Measurements from ENCODE around the gene UBTF.

The UBTF gene, protein sequence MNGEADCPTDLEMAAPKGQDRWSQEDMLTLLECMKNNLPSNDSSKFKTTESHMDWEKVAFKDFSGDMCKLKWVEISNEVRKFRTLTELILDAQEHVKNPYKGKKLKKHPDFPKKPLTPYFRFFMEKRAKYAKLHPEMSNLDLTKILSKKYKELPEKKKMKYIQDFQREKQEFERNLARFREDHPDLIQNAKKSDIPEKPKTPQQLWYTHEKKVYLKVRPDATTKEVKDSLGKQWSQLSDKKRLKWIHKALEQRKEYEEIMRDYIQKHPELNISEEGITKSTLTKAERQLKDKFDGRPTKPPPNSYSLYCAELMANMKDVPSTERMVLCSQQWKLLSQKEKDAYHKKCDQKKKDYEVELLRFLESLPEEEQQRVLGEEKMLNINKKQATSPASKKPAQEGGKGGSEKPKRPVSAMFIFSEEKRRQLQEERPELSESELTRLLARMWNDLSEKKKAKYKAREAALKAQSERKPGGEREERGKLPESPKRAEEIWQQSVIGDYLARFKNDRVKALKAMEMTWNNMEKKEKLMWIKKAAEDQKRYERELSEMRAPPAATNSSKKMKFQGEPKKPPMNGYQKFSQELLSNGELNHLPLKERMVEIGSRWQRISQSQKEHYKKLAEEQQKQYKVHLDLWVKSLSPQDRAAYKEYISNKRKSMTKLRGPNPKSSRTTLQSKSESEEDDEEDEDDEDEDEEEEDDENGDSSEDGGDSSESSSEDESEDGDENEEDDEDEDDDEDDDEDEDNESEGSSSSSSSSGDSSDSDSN

DNA sequence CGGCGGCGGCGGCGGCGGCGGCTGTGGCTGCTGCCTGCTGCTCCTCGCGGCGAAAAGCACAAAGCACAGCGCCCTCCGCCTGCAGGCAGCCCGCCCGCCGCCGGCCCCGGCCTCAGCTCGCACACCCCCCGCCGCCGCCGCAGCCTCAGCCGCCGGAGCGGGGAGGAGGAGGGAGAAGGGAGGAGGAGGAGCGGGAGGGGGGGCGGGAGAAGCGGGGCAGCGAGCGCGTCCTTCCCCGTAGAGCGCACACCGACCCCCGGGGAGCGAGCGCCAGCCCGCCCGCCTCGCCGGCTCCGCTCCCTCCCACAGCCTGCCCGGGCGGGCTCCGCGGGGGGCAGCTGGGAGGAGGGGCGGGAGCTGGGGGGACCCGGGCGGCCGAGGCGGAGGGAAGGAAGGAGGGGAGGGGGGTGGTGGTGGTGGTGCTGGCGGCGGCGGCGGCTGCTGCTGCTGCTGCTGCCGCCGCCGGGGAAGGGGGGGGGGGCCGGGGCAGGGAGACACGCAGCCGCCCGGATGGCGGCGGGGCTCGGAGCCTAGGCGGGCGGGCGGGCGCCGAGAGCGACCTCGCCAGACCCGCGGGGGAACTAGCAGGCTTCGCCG lies at the start of gene UBTF:
TSS of gene UBTF (minus strand) at position 60 of the 597 bp plus-strand sequence. CDS start 1,446 bp downstream, outside the sequence.
- no peak for DNase-seq

DNA sequence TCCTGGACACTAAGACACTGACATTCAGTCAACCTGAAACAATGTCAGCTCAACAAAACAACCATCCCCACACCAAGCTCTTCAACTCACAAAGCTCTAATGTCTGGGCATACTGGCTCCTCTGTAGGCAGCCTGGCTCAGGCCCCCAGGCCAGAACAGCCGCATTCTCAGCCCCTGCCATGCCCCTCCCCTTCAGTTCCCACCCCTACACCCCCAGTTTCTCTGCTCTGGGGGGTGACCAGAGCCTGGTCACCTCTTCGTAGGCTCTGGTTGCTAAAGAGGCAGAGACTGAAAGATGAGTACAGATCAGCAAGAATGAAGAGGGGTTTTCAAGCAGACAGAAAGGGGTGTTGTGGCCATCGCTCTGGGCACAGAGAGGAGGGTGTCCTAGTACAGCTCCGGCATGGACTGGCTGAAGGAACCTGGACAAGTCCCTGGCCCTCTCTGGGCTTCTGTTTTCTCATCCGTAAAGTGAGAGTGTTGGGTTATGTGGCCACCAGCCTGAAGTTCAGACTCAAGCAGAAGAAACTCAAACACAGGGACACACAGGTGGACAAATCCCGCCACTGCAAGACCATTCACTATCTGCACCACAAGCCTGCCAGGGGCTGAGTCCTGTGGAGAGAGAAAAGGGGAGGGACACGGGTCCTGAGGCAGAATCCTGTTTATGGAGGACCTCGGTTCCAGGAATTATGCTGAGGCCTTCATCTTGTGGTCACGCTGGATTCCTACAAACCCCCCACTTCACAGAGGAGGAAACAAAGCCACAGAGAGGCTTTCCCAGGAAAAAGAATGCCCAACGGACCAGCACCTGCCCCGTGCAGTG lies 49.4 kb upstream of the UBTF start:
- no peak for DNase-seq

DNA sequence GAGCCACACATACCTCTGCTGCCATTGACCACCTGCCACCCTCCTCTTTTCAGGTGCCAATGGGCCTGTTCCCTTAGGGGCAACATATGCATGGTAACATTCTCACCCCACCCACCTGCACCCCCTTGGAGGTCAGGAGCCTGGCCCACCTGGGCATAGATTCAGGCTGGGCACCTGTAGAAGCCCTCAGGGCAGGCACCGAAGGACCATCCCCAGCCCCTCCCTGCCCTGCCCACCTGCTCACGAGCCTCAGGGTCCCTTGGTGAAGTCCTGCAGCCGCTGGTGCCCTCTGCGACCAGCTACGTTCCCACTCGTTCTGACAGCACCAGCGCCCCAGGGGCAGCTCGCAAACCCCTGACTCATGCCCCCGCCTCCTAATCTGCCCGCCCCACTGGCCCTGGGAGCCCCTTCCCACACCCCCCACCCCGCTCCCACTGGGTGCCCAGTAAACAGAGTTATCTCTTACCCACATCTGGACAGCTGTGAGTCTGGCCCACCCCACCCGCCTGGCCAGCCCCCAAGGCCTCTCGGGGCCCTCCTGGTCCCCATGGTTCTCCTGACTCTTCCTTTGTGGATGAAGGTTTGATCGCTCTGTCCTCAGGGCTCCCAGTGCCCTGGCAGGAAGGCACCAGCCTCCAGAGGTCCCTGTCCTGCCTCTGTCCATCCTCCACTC lies 48.5 kb upstream of the UBTF start, which contains the start of gene SLC4A1:
TSS of gene SLC4A1 (minus strand) at position 318 of the 673 bp plus-strand sequence. CDS start 5,269 bp downstream, outside the sequence.
- no peak for DNase-seq

DNA sequence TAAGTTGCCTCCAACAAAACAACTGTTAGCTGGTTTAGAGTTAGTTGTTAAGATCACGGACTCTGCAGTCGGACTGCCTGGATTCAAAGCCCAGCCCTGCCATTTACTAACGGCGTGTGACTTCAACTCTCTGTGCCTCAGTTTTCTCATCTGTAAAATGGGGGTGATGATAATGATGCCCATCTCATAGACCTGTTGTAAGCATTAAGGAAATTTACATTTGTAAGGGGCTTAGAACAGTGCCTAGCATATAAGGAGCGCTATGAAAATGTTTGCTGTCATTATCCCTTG lies 47.6 kb upstream of the UBTF start:
- no peak for DNase-seq

DNA sequence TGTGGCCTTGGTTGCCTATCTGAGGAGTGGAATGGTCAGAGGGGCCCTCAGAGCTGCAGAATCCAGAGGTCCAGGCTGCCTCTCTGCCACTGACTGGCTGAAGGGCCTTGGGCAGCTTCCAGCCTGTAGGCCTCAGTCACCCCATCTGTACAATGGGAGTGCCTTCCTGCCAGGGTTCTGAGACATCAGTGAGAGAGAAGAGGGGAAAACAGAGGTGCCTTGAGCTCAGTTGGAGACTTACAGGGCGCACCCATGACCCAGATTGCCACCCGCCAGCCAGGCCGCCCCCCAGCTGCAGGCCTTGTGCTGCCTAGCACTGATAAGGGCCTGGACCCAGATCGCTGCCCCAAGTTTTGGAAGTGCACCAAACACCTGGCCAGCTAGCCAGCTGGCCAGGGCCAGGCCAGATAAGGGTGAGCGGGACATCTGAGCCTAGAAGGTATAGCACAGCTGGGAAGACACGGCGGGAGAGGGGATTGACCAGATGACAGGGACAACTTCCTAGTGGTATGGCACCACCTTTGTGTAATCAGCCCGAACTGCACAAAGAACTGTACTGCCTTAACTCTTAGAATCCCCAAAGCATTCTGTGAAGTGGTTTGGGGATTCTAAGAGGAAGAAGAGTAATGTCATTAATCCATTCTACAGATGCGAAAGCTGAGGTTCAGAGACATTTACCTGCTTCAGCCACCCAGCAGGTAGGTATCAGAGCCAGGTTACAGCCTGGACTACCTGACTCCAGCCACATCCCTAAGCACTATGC lies 47.1 kb upstream of the UBTF start:
- DNase-seq = no peak

DNA sequence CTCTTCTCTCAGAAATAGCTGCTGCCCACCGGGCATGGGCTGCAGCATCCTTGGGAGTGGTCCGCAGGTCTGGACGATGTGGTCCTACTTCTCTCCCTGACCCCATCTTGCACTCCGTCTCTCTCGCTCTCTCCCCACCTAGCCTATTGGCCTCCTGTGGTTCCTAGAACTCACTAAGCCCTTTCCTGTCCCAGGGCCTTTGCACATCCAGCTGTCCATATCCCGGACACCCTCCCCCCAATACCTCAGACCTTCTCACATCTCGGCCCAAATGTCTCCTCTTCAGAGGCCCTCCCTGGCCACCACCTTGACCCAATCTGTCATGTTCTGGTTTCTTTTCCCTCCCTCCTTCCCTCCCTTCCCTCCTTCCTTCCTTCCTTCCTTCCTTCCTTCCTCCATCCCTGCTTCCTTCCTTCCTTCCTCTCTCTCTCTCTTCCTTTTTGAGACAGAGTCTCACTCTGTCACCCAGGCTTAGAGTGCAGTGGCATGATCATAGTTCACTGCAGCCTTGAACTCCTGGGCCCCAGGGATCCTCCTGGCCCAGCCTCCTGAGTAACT lies 43.9 kb upstream of the UBTF start:
- DNase-seq = no peak

DNA sequence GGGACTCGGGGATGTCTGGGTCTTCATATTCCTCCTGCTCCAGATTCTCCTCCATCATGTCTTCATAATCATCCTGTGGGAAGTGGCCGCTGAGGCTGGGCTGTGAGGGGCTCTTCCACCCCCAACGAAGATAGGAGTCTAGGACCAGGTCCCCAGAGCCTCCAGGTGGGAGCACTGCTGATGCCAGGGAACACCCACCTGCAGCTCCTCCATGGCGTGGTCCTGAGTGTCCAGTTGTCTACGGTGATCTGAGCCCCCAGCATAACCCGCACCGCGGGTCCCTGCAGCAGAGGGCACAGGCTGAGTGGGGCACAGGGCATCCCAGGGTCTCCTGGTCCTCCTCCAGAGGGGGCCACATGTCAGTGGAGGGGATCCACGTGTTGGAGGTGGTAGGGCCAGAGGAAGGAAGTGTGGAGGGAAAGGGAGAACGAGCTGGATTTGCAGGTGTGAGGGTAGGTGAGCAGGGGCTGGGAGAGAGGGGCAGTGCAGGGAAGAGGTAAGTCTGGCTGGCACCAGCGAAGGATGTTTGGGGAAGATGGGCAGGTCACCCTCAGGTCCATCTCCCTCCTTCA lies 43.3 kb upstream of the UBTF start:
- DNase-seq = no peak

DNA sequence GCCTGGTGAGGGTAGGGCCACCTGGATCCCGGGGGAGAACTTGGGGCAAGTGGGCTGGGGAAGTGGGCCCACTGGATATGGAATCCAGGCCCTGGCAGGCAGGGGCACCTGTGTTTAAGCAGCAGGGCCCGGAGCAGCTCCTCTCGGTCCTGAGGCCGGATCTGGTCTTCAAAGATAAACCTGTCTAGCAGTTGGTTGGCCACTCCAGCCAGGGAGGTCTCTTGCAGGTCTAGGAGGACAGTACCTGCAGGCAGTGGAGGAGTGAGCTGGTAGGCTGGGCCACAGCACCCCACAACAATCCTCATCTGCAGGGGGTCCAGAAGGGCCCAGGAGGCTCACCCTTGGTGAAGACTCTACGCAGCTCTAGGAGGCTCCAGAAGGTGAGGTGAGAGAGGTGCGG lies 40.8 kb upstream of the UBTF start:
- DNase-seq = no peak

DNA sequence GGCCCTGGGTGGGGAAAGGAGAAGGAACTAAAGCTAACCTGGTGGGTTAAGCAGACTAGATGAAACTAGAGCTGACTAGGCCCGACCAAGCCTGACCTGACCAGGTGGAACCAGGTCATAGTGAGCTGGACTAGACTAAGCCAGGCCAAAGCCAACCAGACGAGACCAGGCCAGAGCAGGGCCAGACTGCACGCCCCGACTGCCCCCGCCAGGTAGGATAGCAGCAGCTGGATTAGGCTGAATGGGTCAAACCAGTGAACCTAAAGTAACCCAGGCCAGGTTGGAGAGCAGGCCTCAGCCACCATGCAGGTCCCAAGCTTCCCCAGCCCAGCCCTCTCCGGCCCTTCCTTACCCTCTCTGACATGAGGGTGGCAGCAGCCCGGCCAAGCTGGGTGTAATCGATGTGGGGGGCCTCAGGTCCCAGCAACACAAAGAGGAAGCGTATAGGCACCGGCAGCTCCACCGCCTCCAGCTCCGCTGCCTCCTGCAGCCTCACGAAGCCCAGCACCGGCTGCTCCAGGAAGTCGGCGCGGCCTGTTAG lies 39.4 kb upstream of the UBTF start:
- DNase-seq = no peak

DNA sequence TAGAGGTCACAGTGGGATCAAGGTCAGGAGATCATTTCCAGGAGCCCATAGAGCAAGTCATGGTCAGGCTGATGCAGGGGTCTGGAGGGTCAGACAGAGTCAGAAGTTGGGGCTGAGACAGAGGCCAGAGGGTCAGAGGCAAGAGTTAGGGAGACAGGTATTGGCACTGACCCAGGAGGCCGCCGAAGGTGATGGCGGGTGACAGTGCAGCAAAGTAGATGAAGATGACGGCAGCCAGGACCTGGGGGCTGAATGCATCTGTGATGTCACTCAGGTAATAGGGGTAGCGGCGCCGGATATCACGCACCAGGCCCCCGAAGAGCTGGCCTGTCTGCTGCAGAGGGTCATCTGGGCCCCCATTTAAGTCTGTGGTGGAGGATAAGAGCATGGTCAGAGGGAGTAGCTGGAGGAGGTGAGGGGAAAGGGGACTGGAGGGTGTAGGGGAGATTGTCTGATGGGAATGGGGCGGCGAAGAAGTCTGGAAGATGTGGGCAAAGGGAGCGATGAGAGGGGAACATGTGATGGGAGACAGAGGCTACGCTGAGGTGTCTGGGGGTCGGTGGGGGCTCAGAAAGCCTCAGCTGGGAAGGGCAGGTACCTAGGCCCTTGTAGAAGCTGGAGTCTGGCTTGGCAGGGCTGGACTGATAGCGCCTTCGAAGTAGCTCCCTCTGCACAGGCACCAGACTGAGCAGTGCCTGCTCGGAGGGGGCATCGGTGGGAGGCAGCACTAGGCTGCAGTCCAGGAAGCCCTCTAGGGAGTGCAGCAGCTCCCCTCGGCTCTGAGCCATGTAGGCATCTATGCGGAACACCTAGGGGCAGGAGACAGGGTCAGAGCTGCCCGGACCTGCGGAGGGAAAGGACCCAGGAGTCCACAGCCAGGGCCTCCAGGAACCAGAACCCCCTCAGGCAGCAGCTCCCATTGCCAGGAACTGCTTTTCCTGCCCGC lies 38.6 kb upstream of the UBTF start:
- DNase-seq = no peak

DNA sequence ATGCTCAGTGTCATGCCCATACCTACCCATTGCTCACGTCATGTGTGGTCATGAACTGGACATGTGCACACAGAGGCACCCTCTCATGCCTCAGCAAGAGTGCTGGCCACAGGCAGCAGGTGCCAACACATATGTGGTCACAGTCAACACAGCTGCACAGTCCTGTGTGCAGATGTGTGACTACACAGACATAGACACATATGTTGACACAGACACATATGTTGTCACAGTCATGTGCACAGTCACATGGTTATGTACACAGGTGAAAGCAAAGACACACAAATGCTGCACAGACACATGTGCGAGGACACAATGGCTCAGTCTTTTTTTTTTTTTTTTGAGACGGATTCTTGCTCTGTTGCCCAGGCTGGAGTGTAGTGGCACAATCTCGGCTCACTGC lies 37.2 kb upstream of the UBTF start:
- DNase-seq = no peak

DNA sequence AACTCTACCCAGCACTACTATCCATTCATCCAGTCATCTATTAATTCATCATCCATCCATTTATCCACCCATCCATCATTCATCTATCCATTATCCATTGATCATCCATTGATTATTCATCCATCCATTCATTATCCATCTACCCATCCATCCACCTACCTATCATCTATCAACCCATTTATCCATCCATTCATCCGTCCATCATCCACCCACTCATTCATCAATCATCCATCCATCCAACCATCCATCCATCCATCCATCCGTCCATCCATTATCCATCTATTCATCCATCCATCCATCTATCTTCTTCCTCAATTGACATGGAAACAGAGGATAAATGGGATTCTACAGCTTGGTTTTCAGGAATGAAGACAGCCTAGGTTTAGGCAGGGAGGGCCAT lies 36.4 kb upstream of the UBTF start:
- DNase-seq = no peak

DNA sequence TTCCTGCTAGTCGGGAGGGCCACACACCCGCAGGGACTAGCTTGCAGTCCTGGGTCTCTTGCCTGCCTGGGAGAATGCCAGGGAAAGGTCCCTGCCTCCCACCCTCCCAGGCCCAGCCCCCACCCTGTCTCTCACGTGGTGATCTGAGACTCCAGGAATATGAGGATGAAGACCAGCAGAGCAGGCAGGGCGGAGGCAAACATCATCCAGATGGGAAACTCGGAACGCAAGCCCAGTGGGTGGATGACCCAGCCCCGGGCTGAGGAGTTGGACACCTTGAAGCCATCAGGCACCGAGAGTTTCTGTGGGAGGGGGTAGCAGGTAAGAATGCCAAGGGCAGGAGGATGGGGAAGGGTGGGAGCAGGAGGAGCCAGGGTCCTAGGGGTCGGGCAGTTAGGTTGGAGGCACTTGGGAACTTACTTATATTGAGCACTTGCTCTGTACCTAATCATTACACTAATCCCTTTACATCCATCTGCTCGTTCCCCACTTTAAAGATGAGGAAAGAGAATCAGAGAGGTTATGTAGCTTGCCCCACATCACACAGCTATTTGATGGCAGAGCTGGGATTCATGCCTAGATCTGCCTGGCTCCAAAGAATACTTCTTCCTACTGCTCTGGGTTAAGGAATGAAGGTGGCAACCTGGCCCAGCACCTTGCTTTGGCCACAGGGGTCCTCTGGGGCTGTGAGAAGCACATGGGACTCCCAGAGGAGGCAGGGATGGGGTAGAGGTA lies 35.1 kb upstream of the UBTF start:
- DNase-seq = no peak

DNA sequence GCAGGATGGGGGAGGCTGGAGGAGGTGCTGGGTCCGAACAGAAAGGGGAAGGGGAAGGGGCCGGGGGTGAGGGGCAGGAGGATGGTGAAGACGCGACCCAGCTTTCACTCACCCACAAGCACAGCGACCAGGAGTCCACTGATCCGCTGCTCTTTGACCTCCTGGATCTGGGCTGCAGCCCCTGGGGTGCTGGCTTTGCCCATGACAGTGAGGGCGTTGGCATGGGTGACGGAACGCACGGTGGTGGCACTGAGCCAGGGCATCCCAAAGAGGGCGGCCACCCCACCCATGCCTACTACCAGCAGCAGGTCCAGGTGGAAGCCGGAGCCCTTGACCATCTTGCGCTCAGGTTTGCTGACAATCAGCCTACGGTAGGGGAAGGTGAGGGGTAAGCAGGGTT lies 33.5 kb upstream of the UBTF start:
- no peak for DNase-seq

DNA sequence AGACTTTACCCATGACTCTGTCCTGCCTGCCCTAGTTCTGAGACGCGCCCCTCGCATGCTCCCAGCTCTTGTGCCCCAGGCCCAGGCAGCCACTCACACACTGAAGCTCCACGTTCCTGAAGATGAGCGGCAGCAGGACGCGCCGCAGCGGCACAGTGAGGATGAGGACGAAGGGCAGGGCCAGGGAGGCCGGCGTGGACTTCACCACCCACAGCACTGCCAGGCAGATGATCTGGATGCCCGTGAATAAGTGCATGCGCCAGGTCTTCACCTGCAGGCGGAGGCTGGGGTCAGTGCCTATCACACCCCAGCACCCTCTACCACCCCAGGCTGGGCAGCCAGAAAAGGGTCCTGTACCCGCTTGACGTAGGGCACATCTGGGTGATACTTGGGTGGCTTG lies 31.6 kb upstream of the UBTF start:
- DNase-seq = no peak

DNA sequence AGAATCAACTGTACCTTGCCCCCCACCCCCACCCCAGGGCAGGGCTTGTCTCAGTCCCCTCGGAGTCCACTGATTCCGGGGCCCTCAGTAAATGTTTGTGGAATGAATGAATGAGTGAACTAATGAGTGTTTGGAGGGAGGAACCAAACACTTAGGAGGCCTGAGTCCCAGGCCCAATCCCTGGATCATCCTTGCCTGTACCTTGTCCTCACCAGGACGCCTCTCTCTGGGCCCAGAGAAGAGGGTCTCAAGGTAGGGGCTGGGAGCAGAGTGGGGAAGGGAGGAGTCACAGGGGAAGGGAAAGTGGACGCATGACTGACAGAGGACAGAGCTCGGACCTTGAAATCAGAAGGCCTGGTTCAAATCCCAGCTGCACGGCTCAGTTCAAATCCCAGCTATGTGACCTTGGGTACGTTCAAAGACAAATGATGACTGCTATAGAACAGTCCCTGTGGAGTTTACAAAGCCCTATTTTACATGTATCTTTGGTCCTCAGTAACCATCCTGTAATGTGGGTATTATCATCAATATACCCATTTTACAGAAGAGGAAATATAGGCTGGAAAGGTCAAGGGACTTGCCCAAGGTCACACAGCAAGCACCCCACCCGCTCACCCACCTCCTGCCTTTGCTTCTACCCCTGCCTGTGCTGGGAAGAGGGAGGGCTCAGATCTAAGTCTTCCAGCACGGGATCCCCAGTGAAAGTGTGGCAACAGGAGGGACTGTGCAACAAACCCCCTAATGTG lies 30.2 kb upstream of the UBTF start:
- DNase-seq = no peak

DNA sequence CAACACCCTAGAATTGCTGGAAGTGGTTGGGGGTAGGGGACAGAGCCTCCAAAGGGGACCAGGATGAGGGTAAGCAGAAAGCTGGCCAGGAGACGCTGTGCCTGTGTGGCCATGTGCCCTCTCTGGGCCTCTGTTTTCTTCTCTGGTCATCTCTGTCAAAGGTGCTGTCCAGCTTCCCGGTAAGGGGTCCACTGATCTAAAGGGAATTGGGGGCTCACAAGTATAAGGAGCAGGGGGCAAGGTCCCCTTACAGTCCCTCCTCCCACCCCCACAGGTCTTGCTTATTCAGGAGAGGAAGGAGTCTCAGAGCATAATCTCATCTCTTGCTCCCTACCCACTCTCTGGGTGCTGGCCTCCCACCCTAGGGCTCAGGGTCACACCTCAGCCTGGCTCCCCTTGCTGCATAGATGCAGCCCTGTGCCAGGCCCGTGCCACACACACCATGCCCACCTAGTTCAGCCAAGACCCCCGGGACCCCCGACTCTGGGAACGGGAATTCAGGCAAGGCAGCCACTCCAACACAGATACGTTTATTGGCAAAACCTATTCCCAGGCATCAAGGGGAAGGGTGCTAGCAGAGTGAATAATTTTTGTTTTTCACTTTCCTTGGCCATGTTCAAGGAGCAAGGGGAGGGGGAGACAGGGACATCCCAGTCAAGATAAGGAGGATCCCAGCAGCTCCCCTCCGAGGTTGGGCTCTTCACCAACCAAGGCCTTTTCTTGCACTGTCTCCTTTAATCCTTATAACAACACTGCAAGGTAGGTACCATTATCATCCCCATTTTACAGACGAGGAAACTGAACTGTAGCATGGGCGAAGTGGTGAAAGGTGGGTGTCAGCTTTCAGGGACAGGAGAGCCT lies 28.6 kb upstream of the UBTF start:
- no peak for DNase-seq
